ENCODE measurements around the gene CNTN6.

GRCh38 chr3:1232276-1232675 is 139.5 kb downstream of the CNTN6 start:
- TF ChIP-seq CTCF (IDR thresholded peaks at IDR 0.05): no peak
- no peak for TF ChIP-seq EP300 (IDR thresholded peaks at IDR 0.05)

Measured in ovary (tissue), 3 donors.